T-helper 9 cell (primary cell): ENCODE measurements around the gene ITGA3.
A peak's percentile ranks its signal among the peaks of the same experiment; 100 is the strongest.

Source experiments
- DNase-seq: peaks from one replicate; pipeline ENCODE4 v3.0.0-alpha.2; 2020
- total RNA-seq, 2 donors: gene quantifications; one replicate each; lab custom pipeline; 2026; lab: John Stamatoyannopoulos, UW

Gene ITGA3
- 18.6 to 39.7 reads per million in 2 donors for total RNA-seq

- peak; percentile 55 for DNase-seq
These were observed at the start of gene ITGA3 for GRCh38 chr17:50055426-50056216. ITGA3 (plus strand) TSS chr17:50056110; CDS start chr17:50056440, 330 bp downstream.

DNA sequence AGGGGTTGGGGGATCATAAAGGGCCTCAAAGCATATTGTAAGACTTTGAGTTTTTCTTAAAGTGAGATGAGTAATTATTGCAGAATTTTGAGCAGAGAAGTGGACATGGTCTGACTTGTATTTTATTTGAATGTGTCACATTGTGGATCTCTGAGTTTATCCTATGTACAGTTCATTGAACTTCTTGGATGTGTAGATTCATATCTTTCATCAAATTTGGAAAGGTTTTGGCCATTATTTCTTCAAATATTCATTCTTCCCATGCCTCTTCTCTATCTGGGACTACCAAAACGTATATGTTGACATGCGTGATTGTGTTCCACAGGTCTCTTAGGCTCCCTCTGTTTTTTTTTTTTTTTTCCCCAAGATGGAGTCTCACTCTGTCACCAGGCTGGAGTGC lies 46.6 kb upstream of the ITGA3 start:
- no peak for DNase-seq

GRCh38 chr17:50013079-50013478 lies 42.8 kb upstream of the ITGA3 start:
- no peak for DNase-seq

DNA sequence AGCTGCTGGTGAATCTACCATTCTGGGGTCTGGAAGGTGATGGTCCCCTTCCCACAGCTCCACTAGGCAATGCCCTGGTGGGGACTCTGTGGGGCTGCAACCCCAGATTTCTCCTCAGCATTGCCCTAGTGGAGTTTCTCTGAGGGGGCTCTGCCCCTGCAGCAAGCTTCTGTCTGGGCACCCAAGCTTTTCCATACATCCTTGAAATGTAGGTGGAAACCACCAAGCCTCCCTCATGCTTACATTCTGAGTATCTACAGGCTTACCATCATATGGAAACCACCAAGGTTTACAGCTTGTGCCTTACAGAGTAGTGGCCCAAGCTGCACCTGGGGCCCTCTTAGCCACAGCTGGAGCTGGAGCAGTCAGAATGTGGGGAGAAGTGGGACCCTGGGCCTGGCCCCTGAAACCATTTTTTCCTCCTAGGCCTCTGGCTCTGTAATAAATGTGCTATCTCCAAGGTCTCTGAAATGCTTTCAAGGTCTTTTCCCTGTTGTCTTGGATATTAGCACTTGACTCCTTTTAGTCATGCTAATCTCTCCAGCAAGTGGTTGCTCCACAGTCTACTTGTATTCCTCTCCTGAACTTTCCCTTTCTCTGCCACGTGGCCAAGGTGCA lies 41.3 kb upstream of the ITGA3 start:
- no peak for DNase-seq

DNA sequence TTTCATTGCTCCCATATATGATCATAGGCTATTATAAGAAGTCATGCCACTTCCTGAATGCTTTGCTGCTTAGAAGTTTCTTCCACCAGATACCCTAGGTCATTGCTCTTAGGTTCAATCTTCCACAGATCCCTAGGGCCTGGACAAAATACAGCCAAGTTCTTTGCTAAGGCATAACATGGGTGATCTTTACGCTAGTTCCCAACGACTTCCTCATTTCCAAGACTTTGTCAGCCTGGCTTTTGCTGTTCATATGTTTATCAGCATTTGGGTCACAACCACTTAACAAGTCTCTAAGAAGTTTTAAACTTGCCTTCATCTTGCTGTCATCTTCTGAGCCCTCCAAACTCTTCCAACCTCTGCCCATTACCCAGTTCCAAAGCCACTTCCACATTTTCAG lies 40.8 kb upstream of the ITGA3 start:
- DNase-seq, result no peak

DNA sequence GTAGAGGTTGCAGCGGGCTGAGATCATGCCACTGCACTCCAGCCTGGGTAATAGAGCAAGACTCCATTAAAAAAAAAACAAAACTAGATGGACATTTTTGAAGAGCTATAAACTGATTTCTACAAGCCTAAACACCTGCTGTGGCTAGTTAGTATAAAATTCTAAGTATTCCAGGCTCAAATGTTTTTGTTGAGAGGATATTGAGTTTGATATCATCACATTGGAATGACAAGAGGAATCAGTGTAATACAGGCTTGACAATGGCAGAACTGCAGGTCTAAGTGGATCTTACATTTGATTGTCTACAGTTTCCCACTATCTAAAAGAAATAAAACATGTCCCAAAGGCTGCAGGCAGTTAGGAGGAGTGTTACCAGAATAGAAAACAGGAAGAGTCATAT lies 37.0 kb upstream of the ITGA3 start:
- no peak for DNase-seq

DNA sequence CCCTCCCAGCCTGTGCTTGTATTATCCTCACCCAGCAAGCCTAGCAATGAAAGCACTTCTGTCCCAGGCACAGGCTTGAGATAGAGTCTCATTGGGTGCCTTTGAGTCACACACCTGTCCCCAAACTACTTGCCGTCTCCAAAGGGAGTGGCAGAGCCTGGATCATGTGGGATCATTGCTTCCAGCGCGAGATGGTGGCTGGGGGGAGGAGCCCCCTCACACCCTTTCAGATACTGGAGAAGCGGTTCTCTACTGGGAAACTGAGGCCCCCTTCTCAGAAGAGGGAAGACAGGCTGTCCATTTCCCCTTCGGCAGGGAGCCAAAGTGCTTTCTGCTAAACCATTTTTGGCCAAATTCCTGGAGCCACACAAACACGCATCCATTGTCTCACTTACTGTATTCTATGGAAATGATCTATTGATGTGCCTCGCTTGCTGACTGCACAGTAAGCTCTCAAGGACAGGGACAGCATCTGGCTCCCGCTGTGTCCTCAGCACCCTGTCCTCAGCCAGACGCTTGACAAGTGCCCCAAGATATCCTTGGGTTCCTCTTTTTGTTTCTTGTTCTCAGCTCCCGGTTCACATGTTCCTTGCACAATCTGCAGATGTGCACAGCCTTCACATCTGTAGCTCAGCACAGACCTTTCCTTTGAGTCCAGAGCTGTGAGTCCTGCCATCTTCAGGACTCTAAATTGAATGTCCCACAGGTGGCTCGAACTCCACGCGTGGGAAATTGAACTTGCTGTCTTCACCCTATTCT lies 34.9 kb upstream of the ITGA3 start:
- no peak for DNase-seq

DNA sequence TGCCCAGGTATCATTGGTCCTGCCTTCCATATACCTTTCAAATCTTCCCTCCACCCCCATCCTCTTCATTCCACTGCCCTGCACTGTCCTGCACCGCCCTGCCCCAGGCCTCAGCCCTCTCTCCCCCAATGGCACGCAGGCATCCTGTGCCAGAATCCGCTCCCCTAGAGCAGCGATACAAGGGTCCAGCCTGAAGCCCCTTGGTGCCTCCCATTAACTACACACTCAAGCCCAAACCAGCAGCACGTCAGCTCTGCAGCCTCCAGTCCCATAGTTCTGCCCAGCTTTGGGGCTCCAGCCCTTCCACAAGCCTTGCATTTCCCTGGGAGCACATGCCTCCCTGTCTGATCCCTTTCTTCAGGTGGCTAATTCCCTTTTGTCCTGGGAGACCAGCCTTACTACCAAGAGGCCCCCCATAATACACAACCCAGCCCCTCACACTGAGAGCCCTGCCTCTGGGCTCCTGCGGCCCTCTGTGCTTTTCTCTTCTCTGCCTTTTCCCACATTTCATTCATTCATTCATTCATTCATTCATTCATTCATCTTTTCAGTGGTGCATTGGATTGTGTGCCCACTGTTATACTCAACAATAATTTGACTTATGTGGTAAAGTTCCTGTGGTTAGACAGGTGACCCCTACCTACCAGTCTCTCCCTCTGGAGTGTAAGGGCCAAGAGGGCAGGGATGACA lies 34.1 kb upstream of the ITGA3 start:
- no peak for DNase-seq

DNA sequence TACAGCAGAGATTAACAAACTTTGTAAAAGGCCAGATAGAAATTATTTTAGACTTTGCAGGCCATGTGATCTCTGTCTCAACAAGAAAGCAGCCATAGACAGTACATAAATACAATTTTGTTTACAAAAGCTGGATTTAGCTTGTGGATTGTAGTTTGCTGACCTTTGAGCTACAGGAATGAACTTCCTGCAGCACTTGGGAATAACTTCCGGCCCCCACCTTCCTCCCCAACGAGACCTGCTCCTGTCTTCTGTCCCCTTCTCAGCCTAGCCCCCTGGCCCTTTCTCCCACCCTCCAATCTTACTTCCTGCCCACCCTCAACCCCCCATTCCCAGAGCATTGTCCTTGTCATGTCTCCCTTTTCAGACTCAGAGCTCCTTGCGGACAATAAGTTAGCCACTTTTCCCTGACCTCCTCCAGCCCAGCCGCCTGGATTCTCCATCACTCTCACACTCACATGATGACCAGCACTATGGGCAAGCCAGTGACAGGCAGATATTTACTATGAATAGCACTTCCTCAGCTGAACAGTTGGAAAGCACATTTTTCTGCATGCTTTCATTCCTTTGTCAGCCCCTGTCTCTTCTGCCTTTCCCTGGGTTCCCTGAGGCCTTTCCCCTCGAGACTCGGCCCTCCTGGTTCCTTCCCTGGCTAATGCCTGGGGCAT lies 33.3 kb upstream of the ITGA3 start:
- DNase-seq, result no peak

DNA sequence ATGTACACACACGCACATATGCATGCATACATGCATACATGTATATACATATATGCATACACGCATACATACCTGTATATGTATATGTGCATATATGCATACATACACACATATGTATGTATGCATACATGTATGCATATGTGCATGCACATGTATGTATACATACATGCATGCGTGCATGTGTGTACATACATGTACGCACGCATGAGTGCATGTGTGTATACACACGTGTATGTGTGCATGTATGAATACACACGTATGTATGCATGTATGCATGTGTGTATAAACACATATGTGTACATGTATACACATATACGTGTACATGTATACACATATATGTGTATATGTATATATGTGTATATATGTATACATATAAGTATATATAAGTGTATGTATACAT lies 32.4 kb upstream of the ITGA3 start:
- DNase-seq, result no peak

- DNase-seq, result no peak
These were observed 31.1 kb upstream of the ITGA3 start for GRCh38 chr17:50024808-50025207.

DNA sequence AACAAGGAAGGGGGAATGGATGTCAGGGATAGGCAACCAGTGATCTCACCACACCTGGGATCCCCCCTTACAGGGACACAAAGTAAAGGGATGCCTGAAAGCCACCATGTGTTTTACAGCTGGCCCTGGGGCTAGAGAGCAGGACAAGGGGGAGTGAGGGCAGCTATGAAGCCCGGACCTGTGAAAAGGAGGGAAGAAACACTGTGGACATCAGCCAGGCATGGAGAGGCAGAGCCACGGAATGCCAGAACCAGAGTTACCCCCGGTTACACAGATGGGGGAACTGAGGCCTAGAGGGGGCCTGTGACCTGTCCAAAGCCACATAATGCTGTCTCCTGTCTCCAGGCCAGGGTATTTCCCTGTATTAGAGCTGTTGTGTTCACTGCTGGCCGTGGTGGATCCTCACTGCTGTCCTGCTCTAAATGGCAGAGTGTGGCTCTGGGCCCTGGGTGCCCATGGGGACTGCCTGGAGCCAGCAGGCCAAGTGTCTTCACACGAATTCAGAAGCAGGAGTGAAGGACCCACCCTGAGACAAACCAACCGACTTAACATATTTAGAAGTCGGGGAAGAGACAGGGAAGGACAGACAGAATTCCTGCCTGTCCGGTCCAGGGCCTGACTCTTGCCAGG lies 29.7 kb upstream of the ITGA3 start:
- no peak for DNase-seq

GRCh38 chr17:50026837-50027171 lies 29.1 kb upstream of the ITGA3 start:
- DNase-seq, result peak; percentile 79

DNA sequence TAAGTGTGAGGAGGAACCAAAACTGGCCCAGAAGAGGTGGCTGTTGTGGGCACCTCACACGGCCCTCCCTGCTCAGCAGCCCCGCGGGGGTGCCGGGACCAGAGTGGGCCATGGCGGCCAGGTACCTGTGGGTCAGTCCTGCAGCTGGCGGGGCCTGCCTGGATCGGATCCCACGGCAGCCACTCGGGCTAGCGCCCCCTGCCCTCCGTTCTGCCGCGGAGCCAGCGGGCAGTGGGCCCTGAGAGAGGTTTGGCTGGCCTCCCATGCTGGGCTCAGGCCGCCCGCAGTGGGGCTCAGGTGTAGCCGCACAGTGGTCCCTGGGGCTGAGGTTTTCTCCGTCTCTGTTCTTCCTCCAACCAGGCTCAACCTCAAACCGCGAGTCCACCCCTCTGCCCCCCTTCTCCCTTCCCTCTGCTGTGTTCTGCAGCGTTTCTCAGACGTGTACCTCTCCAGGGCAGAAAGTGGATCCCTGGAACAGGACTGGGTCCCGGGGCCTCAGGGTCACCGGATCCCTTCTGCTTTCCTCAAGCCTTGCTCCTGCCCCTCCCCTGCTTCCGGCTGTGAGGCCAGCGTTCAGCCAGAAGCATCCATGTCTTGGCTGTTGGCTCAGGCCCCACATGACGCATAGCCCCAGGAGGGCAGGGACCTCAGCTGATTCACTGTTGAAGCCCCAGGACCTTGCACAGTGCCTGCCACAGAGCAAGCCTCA lies 28.6 kb upstream of the ITGA3 start:
- no peak for DNase-seq

GRCh38 chr17:50027881-50028735 lies 27.8 kb upstream of the ITGA3 start:
- no peak for DNase-seq

- DNase-seq, result no peak
These were observed 27.2 kb upstream of the ITGA3 start for GRCh38 chr17:50028736-50029120.

DNA sequence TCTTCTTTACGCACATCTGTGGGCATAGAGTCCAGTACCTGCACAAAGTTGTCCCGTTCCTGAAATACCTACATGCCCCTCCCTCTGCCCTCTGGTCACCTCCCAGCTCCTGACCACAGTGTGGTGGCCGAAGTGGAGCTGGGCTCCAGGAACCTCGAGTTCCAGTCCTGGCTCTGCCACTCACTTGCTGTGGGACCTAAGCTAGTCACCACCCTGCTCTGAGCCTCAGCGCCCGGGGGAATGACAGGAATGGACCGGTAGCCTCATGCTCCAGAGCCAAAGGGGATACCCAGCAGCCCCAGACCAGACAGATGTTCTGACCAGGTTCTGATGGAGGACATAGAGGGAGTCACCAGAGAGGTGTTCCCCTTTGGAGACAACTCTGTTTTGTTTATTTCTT lies 26.7 kb upstream of the ITGA3 start:
- DNase-seq, result no peak

DNA sequence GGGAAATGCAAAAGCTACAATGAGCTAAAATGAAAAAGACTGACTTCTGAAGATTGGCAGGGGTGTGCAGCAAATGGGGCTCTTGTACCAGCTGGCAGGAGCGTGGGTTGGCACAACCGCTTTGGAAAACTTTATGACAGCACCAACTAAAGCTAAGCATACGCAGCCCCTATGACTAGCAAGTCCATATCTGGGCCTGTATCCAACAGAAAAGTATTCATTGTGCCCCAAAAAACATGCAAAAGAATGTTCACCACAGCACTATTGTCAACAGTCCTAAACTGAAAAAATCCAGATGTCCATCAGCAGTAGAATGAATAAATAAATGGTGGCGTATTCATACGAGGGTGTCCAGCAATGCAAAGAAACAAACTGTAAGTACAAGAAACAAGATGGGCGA lies 22.6 kb upstream of the ITGA3 start:
- DNase-seq, result no peak

DNA sequence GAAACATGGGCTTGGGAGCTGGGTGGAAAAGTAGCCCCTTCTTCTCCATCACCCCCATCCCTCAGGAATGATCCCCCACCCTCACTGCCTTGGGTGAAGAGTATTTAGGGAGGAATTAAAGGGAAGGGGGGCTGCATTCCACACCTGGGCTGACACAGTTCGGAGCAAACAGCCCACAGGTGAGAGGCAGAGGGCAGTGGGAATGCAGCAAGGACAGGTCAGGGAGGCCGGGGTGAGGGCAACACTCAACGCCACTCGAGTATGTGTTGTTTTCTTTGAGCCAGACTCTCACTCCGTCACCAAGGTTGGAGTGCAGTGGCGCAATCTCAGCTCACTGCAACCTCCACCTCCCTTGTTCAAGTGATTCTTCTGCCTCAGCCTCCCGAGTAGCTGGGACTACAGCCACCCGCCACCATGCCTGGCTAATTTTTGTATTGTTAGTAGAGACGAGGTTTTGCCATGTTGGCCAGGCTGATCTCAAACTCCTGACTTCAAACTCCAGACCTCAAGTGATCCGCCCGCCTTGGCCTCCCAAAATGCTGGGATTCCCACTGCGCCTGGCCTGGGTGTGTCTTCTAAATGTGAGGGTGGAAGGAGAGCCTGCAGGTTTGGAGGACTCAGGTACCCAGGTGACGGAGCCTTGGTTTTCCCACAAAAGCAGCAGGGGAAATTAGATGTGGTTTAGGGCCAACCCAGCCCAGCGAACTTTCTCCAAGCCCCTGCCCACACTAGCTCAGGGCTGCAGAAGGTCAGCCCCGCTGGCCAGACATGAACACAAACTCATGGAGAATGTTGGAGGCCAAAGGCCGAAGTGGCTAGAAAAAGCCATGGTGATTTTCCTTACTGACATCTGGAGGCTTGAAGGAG lies 21.2 kb upstream of the ITGA3 start:
- DNase-seq, result no peak
